Measurements from ENCODE around the gene FBXO8. TPM values are rescaled to one million over a fixed set of nuclear protein-coding genes. Genes with fewer than 3 reads are reported as not detected.
"Not testable (repeated sequence)": the region's sequence is repeated elsewhere in the genome, so short reads cannot be mapped to it uniquely, and the experiment has no call there.

Gene FBXO8
- total RNA-seq, 1 donor from 2014 or later, result 12.6 TPM

- Mint-ChIP-seq H3K27ac (ENCODE audit: unreplicated experiment) (no peak overlapping the region), H3K4me3 (no peak overlapping the region), H3K4me1 (no peaks in the 10 kb centered on the region), H3K9me3 (no peaks in the 10 kb centered on the region), H3K27me3 (ENCODE audit: low read depth) (no peaks in the 10 kb centered on the region), H3K36me3 (ENCODE audit: low read depth) (no peaks in the 10 kb centered on the region)
- TF ChIP-seq CTCF (conservative IDR thresholded peaks at IDR 0.05), result no peak
- no peak for DNase-seq (ENCODE audit: low read depth, low spot score)
These were observed 20.6 kb downstream of the FBXO8 start for GRCh38 chr4:174262624-174263444.

GRCh38 chr4:174261432-174261831 lies 22.0 kb downstream of the FBXO8 start:
- H3K4me1 Mint-ChIP-seq; H3K27ac Mint-ChIP-seq (ENCODE audit: unreplicated experiment); DNase-seq (ENCODE audit: low read depth, low spot score); H3K4me3 Mint-ChIP-seq; H3K9me3 Mint-ChIP-seq; H3K27me3 Mint-ChIP-seq (ENCODE audit: low read depth); H3K36me3 Mint-ChIP-seq (ENCODE audit: low read depth): not testable (repeated sequence)

GRCh38 chr4:174260099-174260498 lies 23.4 kb downstream of the FBXO8 start:
- Mint-ChIP-seq H3K27ac (ENCODE audit: unreplicated experiment) (no peak overlapping the region), H3K27me3 (ENCODE audit: low read depth) (no peaks in the 10 kb centered on the region), H3K36me3 (ENCODE audit: low read depth) (no peaks in the 10 kb centered on the region), H3K9me3 (no peaks in the 10 kb centered on the region), H3K4me3 (no peak overlapping the region), H3K4me1 (no peaks in the 10 kb centered on the region)
- no peak for DNase-seq (ENCODE audit: low read depth, low spot score)
- no peak for TF ChIP-seq CTCF (conservative IDR thresholded peaks at IDR 0.05)

GRCh38 chr4:174259580-174259979 lies 23.9 kb downstream of the FBXO8 start:
- Mint-ChIP-seq H3K4me3 (no peak overlapping the region), H3K27me3 (ENCODE audit: low read depth) (no peaks in the 10 kb centered on the region), H3K4me1 (no peaks in the 10 kb centered on the region), H3K36me3 (ENCODE audit: low read depth) (no peaks in the 10 kb centered on the region), H3K27ac (ENCODE audit: unreplicated experiment) (no peak overlapping the region), H3K9me3 (no peaks in the 10 kb centered on the region)
- no peak for DNase-seq (ENCODE audit: low read depth, low spot score)
- TF ChIP-seq CTCF (conservative IDR thresholded peaks at IDR 0.05), result no peak

- no peaks in the 10 kb centered on the region for H3K9me3 Mint-ChIP-seq
- no peak for TF ChIP-seq CTCF (conservative IDR thresholded peaks at IDR 0.05)
- H3K4me3 Mint-ChIP-seq, result no peak overlapping the region
- H3K4me1 Mint-ChIP-seq, result no peaks in the 10 kb centered on the region
- no peaks in the 10 kb centered on the region for H3K27me3 Mint-ChIP-seq (ENCODE audit: low read depth)
- no peaks in the 10 kb centered on the region for H3K36me3 Mint-ChIP-seq (ENCODE audit: low read depth)
- no peak overlapping the region for H3K27ac Mint-ChIP-seq (ENCODE audit: unreplicated experiment)
- no peak for DNase-seq (ENCODE audit: low read depth, low spot score)
These were observed 27.2 kb downstream of the FBXO8 start for GRCh38 chr4:174256277-174256713.

- no peak overlapping the region for H3K4me3 Mint-ChIP-seq
- H3K4me1 Mint-ChIP-seq, result no peaks in the 10 kb centered on the region
- TF ChIP-seq CTCF (conservative IDR thresholded peaks at IDR 0.05), result no peak
- no peaks in the 10 kb centered on the region for H3K27me3 Mint-ChIP-seq (ENCODE audit: low read depth)
- no peak for DNase-seq (ENCODE audit: low read depth, low spot score)
- no peaks in the 10 kb centered on the region for H3K9me3 Mint-ChIP-seq
- H3K36me3 Mint-ChIP-seq (ENCODE audit: low read depth), result no peaks in the 10 kb centered on the region
- H3K27ac Mint-ChIP-seq (ENCODE audit: unreplicated experiment), result no peak overlapping the region
These were observed 27.7 kb downstream of the FBXO8 start for GRCh38 chr4:174255786-174256185.

Data from neural crest cell (in vitro differentiated cells).